Kidney (tissue), 14 donors: Measurements from ENCODE around the gene RPS10. TPM values are rescaled to one million over a fixed set of nuclear protein-coding genes. Genes with fewer than 3 reads are reported as not detected.
A peak's percentile ranks its signal among the peaks of the same experiment; 100 is the strongest.
"Not testable (repeated sequence)": the region's sequence is repeated elsewhere in the genome, so short reads cannot be mapped to it uniquely, and the experiment has no call there.

Experiments used
- DNase-seq, 5 donors: peaks; one replicate each; pipeline ENCODE4 v3.0.0-alpha.2; 2013 to 2020
- FAIRE-seq: peaks from 2 replicates; lab custom pipeline; 2012; peaks lifted over from hg19 to GRCh38; lab: Jason Lieb, UNC
- H3K27ac ChIP-seq, 2 donors: one replicate each; pipeline ENCODE4 v1.7.0; 2013; ENCODE audit warnings: low read depth in 2 of 2, low read length in 2 of 2, inconsistent platforms in 1 of 2
- H3K27me3 ChIP-seq: one replicate; pipeline ENCODE4 v1.7.1; 2013; ENCODE audit warnings: low read length, inconsistent platforms; ENCODE audit not compliant: control insufficient read depth, insufficient read depth
- H3K36me3 ChIP-seq, 3 donors: one replicate each; pipeline versions ENCODE4 v1.7.0 to v1.7.1; 2013; ENCODE audit warnings: low read length in 3 of 3, control low read depth in 1 of 3, inconsistent platforms in 1 of 3; ENCODE audit not compliant: insufficient read depth in 3 of 3, control insufficient read depth in 2 of 3
- H3K4me1 ChIP-seq, 3 donors: one replicate each; pipeline versions ENCODE4 v1.7.0 to v1.7.1; 2013; ENCODE audit warnings: low read length in 3 of 3, inconsistent platforms in 1 of 3, low read depth in 1 of 3; ENCODE audit not compliant: control insufficient read depth in 2 of 3, insufficient read depth in 2 of 3
- H3K4me3 ChIP-seq, 3 donors: one replicate each; pipeline versions ENCODE4 v1.7.0 to v1.8.1; 2013; ENCODE audit warnings: low read length in 3 of 3, control low read depth in 1 of 3, inconsistent platforms in 1 of 3
- H3K9ac ChIP-seq, 3 donors: one replicate each; pipeline versions ENCODE4 v1.7.0 to v1.7.1; 2013; ENCODE audit warnings: low read length in 3 of 3, control low read depth in 1 of 3, inconsistent platforms in 1 of 3
- H3K9me3 ChIP-seq, 3 donors: one replicate each; pipeline versions ENCODE4 v1.7.0 to v1.7.1; 2013; ENCODE audit warnings: low read length in 3 of 3, control low read depth in 1 of 3, inconsistent platforms in 1 of 3; ENCODE audit not compliant: control insufficient read depth in 2 of 3, insufficient read depth in 1 of 3
- intact Hi-C: fragments of 100-400 bp; cut with DNase I; formaldehyde crosslinking; loops from one replicate; pipeline ENCODE4 v1.11.1; 2022
- polyA plus RNA-seq: library from polyadenylated mRNA; stranded (reverse); fragments of 350-450 nt; fragmentation: Illumina TruSeq; extraction: RNeasy Lipid Tissue Mini Kit (QIAGEN cat#74804); gene quantifications from one replicate; pipeline ENCODE4 v1.2.3, GENCODE V29; 2014; ENCODE audit warnings: low read depth, low replicate concordance; ENCODE audit not compliant: insufficient read depth
- total RNA-seq: library from RNA; stranded (reverse); fragmentation: NEBNext Ultra II Directional; extraction: Animal tissue kit (Norgen Biotek cat#: 25700); gene quantifications from one replicate; pipeline ENCODE4 v1.2.1, GENCODE V29; 2021
- TF ChIP-seq, protein P1 (sequence below): IDR thresholded peaks from 3 replicates; pipeline ENCODE4 v1.5.1; 2012; ENCODE audit warnings: mild to moderate bottlenecking, moderate library complexity, borderline replicate concordance; ENCODE audit not compliant: insufficient read depth; ENCODE audit errors: extremely low read depth
- donor health status: control.
- donor health status: control.
- donor health status: control.
- donor health status: control.
- donor health status: control.
- donor health status: DM: yes; HTN: yes; CAD: no.
- donor health status: Normal renal cell carcinoma (clear cell type).

The RPS10 gene
- total and polyA plus RNA-seq, 2 donors from 2014 or later: 1,138 to 2,105 TPM

DNA sequence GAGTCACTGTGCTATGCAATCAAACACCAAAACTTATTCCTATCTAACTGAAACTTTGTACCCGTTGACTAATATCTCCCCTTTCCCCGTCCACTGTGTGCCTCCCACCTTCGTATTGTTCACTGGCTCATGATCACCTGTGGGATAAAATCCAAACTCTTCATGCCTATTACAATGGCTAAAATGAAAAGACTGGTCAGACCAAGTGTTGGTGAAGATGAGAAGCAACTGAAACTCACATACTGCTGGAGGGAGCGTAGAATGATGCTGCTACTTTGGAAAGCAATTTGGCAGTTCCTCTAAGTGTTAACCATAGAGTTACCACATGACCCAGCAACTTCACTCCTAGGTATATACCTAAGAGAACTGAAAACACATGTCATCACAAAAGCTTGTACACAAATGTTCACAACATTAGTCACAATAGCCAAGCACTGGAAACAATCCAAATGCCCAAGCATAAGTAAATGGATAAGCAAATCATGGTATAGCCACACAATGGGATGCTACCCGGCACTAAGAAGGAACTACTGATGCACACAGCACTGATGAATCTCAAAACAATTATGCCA, 13.1 kb downstream of the RPS10 start:
- no peak for FAIRE-seq

DNA sequence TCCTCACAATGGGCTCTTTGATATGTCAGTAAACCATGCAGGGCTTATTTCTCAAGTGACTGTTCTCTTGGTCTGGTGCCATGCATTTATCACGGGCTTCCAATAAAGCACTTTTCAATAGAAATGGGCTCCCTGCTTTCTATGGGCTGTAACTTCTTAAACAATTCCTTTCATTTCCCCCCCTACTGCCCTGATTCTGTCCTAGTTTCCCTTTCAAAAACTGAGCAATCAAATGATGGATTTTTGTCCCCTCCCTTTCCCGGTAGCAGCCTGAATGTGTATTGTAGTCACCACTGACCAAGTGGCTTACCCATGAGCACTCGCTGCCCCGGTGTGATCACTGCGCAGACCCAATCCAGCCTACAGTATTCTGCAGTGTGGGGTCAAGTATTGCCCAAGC, 13.9 kb downstream of the RPS10 start:
- H3K27ac ChIP-seq: no peak overlapping the region
- no peak for FAIRE-seq
- H3K9me3 ChIP-seq: no peaks in the 10 kb centered on the region
- TF ChIP-seq, protein P1, sequence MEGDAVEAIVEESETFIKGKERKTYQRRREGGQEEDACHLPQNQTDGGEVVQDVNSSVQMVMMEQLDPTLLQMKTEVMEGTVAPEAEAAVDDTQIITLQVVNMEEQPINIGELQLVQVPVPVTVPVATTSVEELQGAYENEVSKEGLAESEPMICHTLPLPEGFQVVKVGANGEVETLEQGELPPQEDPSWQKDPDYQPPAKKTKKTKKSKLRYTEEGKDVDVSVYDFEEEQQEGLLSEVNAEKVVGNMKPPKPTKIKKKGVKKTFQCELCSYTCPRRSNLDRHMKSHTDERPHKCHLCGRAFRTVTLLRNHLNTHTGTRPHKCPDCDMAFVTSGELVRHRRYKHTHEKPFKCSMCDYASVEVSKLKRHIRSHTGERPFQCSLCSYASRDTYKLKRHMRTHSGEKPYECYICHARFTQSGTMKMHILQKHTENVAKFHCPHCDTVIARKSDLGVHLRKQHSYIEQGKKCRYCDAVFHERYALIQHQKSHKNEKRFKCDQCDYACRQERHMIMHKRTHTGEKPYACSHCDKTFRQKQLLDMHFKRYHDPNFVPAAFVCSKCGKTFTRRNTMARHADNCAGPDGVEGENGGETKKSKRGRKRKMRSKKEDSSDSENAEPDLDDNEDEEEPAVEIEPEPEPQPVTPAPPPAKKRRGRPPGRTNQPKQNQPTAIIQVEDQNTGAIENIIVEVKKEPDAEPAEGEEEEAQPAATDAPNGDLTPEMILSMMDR: no peak
- peaks cover 0 to 5% (median 5%) of the 10 kb centered on the region in 3 donors for H3K4me1 ChIP-seq
- intact Hi-C loops: loop anchor here (10.0 kb wide), 1 partner anchor 167 kb away; the partner anchor contains the start of gene SMIM29
- no peak for DNase-seq
- no peak overlapping the region for H3K4me3 ChIP-seq
- peaks cover 3 to 7% (median 5%) of the 10 kb centered on the region in 3 donors for H3K36me3 ChIP-seq
- H3K9ac ChIP-seq: no peak overlapping the region
- H3K27me3 ChIP-seq: no peaks in the 10 kb centered on the region

More for the DNA sequence above, 13.1 kb downstream of the RPS10 start:
- H3K27ac ChIP-seq: no peak overlapping the region
- H3K9ac ChIP-seq: peak overlapping the region in 1 of 3 donors; percentile 25
- no peaks in the 10 kb centered on the region for H3K9me3 ChIP-seq
- no peak overlapping the region for H3K4me3 ChIP-seq
- H3K4me1 ChIP-seq: peaks cover 0 to 5% (median 5%) of the 10 kb centered on the region in 3 donors
- no peaks in the 10 kb centered on the region for H3K27me3 ChIP-seq
- TF ChIP-seq, protein P1: no peak
- intact Hi-C loops: loop anchor here (10.0 kb wide), 1 partner anchor 168 kb away; the partner anchor contains the start of gene SMIM29
- DNase-seq: no peak
- peaks cover 5 to 13% (median 10%) of the 10 kb centered on the region in 3 donors for H3K36me3 ChIP-seq

DNA sequence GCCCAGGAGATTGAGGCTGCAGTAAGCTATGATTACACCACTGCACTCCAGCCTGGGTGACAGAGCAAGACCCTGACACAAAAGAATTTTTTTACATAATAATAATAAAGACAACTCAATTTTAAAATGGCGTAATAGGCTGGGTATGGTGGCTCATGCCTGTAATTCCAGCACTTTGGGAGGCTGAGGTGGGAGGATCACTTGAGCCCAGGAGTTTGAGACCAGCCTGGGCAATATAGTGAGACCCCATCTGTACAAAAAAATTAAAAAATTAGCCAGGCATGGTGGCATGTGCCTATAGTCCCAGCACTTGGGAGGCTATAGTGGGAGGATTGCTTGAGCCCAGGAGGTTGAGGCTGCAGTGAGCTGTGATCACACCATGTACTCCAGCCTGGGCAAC, 18.0 kb downstream of the RPS10 start:
- H3K9ac ChIP-seq, H3K4me1 ChIP-seq, H3K4me3 ChIP-seq, FAIRE-seq, H3K36me3 ChIP-seq, intact Hi-C loops, DNase-seq, H3K27ac ChIP-seq, H3K9me3 ChIP-seq, H3K27me3 ChIP-seq: not testable (repeated sequence)

DNA sequence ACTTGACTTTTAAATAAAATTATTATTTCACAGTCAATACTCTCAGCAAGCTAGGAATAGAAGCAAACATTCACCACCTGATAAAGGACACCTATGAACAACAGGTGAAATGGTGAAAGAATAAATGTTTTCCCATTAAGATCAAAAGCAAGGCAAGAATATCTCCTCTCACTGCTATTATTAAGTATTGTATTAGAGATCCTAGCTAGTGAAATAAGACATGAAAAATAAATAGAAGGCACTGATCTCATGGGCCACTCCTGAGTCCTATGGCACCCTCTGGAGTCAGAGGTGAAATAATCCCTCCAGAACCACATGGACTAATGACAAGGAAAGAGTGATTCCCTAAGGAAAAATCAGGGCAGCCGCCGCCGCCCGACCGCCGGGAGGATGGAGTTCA, 29.4 kb downstream of the RPS10 start:
- Histone ChIP-seq H3K4me1 (peaks cover 0 to 5% (median 0%) of the 10 kb centered on the region in 3 donors), H3K36me3 (no peaks in the 10 kb centered on the region), H3K27me3 (no peaks in the 10 kb centered on the region), H3K9ac (no peak overlapping the region), H3K27ac (no peak overlapping the region), H3K4me3 (no peak overlapping the region), H3K9me3 (no peaks in the 10 kb centered on the region)
- DNase-seq: no peak
- intact Hi-C loops: no loop called here
- FAIRE-seq: no peak
- TF ChIP-seq, protein P1: no peak
